T1000 (cell line): ENCODE results near the gene BAG3.
"Not testable (repeated sequence)": the region's sequence is repeated elsewhere in the genome, so short reads cannot be mapped to it uniquely, and the experiment has no call there.

Experiments
- DNase-seq: peaks from one replicate; lab custom pipeline; 2025; ENCODE audit warnings: mixed read lengths; lab: John Stamatoyannopoulos, UW

The BAG3 gene

GRCh38 chr10:119640875-119641526 is 10.2 kb upstream of the BAG3 start:
- no peak for DNase-seq

- no peak for DNase-seq
These were observed 8.5 kb upstream of the BAG3 start for GRCh38 chr10:119642556-119643111.

- no peak for DNase-seq
These were observed 7.6 kb upstream of the BAG3 start for GRCh38 chr10:119643306-119644204.

DNA sequence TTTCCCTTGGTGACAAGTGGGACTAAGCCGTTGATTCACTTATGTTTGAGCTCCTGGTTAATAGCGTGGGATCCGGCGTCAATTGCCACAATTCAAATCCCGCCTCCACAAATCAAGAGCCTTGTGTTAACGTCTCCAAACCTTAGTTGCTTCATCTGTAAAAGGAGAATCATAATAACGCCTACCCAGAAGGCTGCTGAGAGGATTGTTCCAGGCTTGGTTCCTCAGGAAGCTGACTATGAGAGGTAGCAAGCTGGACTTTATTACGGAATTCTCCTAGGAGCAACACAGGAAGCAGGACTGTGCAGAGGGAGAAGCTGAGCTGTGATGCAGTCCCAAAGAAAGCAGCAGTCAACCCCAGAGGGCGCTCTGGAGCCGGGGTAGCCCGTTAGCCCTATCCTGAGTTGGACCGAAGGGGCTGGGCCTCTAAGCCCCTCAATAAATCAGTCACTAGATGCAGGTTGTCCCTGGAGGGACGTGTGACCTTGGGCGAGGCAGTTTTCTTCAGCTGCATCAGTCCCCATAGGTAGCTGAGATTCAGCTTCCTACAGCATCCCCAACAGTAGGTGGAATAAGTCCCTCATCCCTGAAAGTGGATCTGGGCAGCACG is 6.9 kb upstream of the BAG3 start:
- DNase-seq, result no peak

DNA sequence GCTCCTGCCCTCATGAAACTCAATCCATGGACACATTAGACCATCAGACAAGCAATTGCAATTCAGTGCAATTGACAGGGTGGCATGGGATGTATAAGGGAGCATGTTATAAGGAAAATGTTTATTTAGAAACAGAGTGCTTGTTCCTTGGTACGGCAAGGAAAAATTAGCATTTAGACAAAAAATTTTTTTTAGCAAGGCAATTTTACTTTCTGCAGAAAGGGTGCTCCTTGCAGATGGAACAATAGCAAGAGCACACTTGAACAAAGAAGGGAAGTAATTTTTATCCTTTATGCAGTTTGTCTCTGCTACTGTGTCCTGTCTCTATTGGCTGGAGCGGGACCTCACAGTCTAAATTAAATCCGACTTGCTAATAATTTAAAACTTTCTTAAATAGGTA is 6.2 kb upstream of the BAG3 start:
- DNase-seq, result no peak

DNA sequence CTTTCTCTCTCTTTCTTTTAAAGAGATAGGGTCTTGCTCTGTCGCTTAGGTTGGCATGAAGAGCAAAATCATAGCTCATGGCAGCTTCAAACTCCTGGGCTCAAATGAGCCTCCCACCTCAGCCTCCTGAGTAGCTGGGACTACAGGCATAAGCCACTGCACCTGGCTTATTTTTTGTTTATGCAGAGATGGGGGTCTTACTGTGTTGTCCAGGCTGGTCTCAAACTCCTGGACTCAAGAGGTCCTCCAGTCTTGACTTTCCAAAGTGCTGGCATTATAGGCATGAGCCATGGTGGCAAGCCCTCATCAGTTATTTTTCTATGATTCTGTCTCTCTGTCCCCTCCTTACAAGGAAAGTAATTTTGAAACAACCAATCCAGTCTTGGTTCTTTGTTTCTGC is 1.1 kb upstream of the BAG3 start:
- no peak for DNase-seq

GRCh38 chr10:119651514-119652360 is 557 bp downstream of the BAG3 start:
- DNase-seq, result no peak

DNA sequence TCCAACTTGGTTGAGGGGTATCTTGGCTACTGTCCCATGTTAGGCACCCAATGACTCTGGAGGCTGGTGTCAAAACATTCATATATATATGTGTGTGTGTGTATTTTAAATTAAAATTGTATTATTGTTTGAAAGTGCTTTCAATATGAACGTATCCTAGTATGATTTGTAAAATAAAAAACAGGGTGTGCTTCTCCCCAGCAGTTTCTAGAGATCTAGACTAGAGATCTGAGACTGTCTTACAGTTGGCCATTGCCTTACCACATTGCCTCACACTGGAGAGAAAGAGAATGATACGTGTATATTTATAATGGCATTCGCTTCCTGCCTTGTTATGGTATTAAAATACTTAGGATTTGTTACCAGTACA is 1.2 kb downstream of the BAG3 start:
- no peak for DNase-seq

- no peak for DNase-seq
These were observed 2.0 kb downstream of the BAG3 start for GRCh38 chr10:119653209-119653608.

DNA sequence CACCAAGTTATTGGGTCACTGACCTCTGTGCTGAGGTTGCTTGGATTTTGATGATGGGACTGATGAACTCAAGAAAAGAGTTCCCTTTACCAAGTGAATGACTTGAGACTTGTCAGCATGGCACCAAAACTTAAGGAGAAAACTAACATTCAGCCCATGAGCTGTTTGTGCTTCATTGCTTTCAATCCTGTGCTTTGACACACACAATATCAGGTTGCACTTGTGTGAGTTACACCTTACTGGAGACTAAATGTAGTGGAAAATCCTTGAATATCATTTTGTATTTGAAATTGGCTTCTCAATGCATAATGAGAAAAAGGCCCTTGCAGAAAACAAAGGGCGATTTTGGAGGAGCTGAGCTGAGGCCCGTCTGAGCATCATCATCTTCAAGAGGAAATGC is 2.7 kb downstream of the BAG3 start:
- DNase-seq, result no peak

- DNase-seq, result no peak
These were observed 3.4 kb downstream of the BAG3 start for GRCh38 chr10:119654540-119654939.

DNA sequence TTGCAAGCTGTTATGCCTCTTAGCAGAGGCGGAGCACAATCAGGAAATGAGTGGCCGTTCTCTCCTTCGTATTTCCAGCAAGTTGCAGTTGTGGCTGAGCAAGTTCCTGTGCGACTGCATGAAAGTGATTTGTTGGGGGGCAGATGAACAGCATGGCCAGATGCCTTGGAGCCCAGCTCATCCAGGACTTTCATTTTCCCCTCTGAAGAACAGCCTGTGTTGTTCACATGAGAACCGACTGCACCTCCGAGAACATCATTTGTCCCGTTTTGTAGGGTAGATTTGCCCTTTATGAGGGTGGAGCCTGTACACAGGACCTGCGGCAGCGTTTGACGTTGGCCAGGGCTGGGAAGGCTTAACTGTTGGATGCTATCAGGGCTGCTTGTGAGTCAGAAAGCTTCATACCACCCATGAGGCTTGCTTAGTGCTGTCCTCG is 4.4 kb downstream of the BAG3 start:
- peak; percentile 73 for DNase-seq

- no peak for DNase-seq
These were observed 5.6 kb downstream of the BAG3 start for GRCh38 chr10:119656760-119657159.

DNA sequence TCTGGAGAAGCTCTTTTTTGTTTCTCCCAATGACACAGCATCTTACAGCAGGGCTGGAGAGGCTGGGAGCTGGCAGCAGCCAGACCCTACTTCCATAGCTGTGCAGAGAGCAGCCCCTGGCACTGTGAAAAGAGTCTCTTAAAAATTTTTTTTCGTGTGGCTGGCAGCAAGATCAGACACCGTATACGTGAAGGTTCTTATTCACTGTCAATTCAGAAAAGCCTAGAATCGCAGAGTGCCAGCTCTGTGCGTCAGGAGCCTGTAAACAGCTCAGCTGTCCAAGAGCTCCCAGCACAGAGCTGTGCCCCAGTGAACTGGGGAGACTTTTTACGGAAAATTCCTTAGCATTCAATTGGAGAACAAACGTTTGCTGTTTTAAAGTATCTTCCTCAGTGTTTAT is 6.5 kb downstream of the BAG3 start:
- no peak for DNase-seq

DNA sequence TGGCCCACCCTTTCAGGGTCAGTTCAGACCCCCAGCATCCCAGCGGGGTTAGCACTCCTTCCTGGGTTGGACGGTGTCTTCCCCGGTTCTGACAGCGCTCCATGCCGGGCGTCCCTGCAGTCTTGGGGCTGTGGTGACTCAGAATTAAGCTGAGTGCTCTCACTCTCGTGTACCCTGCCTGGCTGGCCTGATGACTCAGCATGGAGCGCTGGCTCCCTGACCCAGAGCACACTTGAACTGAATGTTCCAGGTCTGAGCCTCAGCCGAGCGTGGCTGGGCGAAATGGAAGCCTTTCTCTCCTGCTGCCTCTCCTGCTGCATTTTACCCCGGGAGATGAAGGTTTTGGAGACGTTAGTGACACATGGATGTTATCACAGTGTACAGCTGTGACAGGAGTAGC is 7.1 kb downstream of the BAG3 start:
- DNase-seq, result peak; percentile 80

GRCh38 chr10:119659951-119660350 is 8.8 kb downstream of the BAG3 start:
- no peak for DNase-seq

GRCh38 chr10:119662076-119662605 is 11.0 kb downstream of the BAG3 start:
- not testable (repeated sequence) for DNase-seq

DNA sequence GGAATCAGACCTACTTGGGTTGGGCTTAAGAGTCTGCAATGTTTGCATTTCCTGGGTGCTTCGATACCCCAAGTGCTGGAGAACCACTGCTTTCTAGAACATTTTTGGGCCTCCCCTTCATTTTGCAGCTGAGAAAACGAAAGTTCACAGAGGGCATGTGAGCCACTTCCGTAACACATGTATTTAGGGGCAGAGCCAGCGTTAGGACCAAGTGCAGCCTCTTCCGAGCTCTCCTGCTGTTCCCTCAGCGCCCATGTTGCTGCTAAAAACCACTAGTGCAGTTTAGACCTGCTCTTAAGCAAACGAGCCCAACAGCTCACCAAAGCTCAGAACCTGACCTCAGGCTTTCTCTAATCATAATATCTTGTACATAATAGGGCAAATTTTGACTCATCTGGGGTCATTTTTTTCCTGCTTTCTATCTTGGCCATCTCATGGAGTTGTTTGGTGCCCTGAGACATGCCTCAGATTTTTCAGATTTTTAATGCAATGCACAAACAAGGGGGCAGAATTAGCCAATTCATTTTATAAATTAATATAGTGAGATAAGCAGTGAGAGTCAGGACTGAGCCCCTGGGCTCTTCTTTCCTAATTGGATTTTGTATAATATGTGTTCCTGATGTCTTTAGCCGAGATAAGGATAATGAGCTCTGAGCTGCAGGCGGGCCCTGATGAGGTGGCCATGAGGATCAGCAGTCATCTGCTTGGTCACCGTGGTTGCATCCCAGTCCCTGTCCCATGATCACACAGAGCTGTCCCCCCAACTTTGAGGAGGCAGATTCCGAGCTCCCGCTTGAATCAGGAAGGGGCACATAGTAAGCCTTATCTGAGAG is 12.9 kb downstream of the BAG3 start:
- no peak for DNase-seq

- DNase-seq, result no peak
These were observed 14.9 kb downstream of the BAG3 start for GRCh38 chr10:119665901-119666708.

DNA sequence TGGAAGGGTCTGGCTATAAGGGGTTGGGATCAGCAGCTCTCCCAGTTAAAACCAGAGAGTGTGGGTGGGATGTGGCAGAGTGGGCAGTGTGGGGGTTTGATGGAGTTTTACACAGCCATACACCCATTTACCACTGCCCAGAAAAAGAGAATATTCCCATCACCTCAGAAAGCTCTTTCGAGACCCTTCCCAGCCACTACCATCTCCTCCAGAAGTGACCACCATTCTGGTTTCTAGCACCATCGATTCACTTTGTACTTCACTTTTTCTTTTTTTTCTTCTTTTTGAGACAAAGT is 15.5 kb downstream of the BAG3 start:
- no peak for DNase-seq
